Suppressor macrophage treated with lipopolysaccharide for 4 hours (primary cell): ENCODE data around the gene TPBGL.
"Not testable (repeated sequence)": the region's sequence is repeated elsewhere in the genome, so short reads cannot be mapped to it uniquely, and the experiment has no call there.

Experiments used
- DNase-seq: peaks from one replicate; pipeline ENCODE4 v3.0.0-alpha.2; 2020

TPBGL gene

DNA sequence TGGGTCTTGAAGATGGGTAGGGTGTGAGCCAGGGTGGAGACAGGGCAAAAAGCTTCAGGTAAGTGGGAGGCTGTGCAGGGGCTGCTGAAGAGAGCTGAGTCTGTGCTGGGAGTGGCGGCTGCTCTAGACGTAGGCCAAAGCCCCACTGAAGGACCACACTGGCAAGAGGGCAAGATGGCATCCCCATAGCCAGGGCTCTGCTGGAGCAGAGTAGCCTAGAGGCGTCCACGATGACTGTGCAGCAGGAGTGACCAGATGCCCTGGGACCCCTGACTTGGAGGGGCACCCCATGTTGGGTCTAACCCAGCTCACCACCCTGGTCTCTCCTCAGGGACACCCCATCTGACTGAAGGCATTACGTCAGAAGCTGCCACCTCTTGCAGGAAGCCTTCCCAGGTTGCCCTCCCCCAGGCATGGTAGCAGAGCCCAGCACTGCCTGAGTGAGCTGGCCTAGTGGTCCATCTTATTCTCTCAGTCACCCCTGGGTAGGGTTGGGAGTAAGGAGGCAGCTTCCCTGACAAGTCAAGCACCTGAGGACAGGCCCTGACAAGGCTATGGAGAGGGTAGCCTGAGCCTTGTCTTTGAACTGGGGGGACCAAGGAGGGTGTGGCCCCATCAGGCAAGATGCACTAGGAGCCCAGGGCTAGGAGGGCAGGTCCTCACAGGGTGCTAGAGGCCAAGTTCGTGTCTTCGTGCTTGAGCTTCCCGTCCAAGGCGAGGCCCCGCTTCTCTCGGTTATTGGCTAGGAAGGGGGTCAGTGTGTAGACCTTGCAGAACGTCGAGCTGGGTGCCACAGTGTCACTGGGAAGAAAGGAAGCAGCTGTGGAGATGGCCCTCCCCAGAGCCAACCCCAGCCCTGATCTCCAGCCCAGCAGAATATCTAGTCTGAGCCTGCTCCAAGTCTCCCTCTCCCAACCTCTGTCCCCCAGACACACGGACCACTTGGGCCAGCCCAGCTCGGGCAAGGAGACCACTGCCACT is 33.1 kb downstream of the TPBGL start:
- no peak for DNase-seq

DNA sequence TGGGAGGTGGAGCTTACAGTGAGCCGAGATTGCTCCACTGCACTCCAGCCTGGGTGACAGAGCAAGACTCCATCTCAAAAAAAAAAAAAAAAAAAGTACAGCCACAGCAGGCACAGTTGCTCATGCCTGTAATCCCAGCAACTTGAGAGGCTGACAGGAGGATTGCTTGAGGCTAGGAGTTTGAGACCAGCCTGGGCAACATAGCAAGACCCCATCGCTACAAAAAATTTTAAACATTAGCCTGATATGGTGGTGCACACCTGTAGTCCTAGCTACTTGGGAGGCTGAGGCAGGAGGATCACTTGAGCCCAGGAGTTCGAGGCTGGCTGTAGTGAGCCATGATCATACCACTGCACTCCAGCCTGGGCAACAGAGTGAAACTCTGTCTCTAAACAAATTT is 34.1 kb downstream of the TPBGL start:
- not testable (repeated sequence) for DNase-seq

DNA sequence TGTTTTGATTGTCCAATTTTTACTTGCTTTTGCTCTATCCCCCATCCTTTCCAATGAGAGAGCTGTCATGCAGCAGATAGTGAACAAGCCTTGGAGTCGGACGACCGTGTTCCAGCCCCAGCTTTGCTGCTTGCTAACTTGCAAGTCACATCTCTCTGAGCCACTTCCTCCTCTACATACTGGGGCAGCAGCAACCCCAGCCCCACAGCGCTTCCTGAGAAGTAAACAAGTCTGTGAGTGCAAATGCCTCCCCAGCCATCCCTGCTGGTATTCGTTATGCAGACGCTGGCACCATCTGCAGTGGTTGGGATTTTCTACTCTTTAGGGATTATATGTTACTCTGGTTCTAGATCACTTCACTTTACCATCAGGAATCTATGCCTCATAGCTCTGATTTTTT is 35.0 kb downstream of the TPBGL start:
- peak; percentile 45 for DNase-seq

DNA sequence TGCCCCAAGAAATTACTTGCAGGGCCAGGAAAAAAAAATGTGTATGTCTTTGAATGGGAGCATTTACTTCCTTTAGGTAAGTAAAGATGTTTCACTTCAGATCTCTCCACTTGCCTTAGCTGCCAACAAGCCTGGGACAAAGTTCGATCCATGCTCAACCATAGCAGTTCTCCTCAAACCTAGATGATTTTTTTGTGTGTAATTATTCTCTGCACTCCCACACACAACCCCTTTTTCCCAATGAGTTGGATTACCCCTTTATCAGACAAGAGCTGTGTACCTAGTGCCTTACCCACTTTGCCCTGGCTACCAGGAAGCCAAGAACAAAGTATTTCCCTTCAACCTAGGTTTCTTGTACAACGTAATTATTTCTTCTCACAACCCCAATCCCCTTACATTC is 35.6 kb downstream of the TPBGL start:
- DNase-seq, result no peak

DNA sequence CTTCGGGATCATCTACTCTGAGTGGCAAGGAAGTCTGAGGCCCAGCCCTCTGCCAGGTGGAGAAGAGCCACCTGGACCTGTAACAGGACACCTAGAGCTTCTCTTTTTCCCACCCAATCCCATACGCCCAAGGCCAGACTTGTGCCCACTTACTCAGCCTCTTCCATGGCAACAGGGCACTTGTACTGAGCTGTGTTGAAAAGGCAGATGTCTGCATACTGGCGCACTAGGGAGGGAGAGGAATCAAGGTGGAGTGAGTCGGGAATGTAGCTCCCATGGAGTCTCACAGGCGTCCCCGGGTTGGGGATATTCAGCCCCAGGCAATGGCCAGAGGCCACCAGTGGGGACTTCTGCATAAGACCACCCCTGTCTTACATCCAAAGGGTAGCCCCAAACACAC is 36.1 kb downstream of the TPBGL start:
- DNase-seq, result no peak

DNA sequence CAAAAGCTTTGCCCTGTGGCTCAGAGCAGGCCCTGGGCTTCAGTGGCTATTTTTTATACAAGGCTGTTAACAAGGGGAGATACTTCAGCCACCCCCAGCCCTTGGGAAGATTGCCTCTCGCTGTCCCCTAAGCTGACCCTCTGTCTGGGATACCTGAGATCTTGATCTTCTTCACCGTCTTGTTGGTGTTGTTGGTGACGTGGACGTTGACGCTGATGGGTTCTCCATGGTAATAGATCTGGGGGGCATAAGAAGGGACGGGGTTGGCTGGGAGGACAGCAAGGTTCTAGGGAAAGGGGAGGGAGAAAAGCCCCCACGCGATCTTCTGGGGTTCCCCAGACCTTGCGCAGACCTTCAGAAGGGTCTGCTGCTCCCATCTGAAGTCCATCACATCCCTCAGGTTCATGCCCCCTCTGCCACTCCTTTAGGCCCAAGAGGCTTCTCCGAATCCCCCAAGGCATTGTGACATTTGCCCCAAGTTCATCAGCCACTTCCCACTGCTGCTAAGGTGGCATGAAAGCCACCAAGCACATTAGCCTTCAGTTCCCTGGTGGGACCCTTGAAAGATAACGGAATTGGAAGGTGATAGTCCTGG is 36.7 kb downstream of the TPBGL start:
- DNase-seq, result no peak

DNA sequence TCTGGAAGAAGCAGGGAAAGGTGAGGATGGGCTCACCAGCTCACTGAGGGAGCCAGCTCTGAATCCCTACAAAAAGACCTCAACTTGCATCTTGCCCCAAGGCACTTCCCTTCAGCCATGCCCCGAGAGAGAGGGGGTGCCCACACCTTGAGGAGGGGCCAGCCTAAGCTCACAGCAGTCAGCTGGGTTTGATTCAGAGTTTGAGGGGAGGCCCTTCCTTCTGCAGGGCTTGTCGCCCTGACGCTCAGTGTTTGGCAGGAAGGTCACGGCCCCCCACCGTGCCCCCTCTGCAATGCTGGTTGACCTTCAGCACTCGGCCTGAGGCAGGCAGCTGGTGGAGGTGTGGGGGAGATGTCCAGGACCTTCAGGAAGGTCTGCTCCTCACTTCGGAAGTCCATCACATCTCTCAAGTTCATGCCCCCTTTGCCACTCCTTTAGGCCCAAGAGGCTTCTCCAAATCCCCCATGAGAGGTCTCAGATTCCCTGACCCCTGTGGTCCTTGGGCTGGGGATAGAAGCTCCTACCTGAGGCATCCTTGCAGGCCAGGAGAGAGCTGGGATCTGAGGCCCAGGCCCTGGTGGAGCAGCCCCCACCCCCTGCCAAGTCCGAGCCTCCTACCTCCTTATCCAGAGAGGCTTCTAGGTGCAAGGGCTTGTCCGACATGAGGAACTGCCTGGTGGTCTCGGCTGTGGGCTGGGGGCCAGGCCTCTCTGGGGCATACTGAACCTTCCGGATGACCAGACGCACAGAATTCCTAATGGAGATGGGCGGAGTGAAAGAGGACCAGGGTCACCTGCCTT is 37.6 kb downstream of the TPBGL start:
- no peak for DNase-seq

DNA sequence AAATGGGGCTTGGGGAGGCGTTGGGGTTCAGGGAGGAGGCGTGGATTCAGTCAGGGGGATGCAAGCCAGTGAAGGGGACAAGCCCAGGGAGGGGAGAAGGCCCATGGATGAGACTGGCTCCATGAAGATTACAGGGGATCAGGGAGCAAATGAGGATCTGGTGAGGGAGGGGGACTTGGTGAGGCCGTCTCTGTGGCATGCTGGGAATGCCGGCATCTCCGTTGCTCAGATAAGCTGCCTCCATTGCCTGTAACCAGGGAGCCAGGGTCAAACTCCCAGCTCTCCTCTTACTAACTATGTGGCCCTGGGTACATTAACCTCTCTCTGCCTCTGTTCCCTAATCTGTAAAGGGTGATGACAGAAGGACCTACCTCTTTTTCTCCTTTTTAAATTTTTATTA is 38.7 kb downstream of the TPBGL start:
- no peak for DNase-seq

DNA sequence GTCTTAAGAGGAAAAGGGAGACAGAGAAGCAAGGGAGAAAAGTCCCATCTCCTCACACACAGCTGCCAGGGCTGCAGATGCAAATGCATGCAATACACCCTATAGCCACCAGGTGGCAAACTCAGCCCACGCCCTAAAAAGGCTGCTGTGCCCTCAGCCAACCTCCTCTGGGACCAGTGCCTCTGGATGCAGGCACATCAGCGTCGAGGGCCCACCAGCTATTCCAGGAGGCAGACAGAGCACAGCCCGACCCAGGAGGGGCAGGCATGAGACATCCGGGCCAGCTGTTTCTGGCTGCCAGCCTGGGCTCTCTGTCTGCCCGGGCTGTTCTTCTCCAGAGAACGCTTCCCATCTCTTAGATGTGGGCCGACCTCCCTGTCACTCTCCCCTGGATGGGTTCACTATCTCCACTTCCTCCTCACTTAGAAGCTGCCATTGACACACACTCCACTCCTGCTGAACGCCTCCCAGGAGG is 39.7 kb downstream of the TPBGL start:
- peak; percentile 80 for DNase-seq

DNA sequence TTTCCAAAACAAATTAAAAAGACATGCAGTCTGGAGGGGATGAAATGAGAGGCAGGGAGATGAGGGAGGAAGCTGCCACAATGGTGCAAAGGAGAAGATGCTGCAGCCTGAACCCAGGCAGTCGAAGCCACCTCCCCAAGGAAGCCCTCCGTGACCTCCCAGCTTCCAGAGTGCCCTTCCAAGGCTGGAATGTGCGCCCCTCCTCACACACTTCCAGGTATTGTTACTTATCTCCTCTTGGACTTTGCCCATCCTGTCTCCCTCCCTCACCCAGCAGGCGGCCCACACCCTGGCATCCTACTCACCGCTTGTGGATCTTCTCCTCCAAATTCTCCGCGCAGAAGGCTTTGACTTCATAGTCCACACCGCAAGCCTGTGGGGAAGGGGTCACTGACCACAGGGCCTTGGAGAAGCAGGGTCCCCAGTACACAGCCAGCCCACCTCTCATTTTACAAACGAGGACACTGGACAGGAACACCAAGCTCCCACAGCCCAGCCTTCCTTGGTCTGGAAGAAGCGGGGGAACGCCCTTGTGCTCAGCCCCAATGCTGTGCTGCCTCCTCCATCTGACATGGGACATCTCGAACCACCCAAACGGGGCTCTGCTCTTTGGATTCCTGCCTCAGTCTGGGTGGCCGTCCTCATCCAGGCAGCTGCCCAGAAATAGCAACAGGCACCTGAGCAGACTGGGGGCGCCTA is 40.3 kb downstream of the TPBGL start:
- no peak for DNase-seq

DNA sequence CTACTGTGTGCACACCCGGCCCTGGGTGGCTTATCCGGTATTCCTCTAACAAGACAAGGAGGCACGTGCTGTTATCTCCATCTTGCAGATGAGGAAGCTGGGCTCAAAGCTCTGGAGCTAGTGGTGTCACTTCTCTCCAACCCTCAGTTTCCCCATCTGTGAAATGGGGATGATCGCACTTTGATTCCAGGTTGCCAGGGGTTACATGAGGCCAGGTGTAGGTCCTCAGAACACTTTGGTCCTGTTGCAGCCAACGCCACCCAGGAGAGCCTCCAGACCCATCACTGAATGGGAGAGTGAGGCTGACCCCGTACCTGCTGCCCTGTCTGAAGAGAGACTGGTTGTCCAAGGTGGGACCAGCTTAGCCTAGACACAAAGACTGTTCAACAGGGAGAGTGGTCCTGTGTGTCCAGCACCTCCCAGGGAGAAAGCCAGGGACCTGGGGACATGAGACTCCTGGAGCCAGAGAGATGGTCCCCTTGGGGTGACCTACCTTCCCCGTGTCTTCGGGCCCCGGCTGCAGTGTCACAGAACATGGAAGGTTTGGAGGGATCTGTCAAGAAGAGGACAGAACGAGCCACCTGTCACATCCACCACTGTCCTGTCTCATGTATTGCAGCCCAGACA is 41.0 kb downstream of the TPBGL start:
- DNase-seq, result no peak

DNA sequence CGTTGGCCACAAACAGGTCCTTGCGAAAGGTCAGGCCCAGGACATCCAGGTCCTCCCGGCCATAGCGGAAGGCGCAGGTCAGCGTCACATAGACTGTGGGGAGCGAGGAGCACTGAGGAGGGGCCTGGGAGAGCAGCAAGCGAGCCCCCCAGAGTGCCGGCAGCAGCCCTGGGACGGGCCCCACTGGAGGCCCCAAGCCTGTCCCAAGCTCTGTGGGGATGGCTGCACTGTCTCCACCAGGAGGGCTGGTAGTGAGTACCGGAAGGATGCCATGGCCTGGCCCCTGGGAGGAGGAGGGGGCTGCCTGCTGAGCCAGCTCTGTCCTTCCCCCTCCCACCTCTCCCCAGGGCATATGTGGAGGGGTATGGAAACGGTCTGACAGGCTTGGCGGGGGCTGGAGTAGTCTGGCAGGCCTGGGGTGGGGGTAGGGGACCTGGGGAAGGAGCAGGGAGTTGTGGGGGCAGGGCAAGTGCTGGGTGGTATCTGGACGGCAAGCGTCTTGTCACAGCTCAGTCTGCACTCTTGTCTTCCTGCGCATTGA is 42.9 kb downstream of the TPBGL start:
- no peak for DNase-seq

DNA sequence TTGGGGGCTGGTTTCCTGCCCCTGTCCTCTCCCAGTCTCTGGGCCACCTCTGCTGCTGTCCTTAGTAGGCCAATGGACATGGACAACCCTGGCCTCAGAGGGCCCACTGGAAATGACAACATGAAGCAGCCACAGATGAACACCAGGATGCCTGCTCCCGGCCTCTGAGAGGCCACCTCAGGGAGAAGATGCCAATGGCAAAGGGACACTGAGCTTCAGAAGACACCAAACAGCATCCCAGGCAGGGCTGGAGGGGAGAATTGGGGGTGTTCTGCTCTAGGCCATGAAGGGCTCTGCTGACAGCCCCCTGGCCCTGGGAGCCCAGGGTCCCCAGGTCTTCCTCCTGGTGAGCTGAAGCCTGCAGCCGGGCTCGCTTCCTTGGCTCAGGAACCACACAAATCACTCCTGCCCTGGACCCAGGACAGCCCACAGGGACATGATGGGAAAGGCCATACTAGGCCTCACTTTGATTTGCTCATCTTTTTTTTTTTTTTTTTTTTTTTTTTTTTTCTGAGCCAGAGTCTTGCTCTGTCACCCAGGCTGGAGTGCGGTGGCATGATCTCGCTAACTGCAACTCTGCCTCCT is 45.3 kb downstream of the TPBGL start:
- DNase-seq, result no peak

DNA sequence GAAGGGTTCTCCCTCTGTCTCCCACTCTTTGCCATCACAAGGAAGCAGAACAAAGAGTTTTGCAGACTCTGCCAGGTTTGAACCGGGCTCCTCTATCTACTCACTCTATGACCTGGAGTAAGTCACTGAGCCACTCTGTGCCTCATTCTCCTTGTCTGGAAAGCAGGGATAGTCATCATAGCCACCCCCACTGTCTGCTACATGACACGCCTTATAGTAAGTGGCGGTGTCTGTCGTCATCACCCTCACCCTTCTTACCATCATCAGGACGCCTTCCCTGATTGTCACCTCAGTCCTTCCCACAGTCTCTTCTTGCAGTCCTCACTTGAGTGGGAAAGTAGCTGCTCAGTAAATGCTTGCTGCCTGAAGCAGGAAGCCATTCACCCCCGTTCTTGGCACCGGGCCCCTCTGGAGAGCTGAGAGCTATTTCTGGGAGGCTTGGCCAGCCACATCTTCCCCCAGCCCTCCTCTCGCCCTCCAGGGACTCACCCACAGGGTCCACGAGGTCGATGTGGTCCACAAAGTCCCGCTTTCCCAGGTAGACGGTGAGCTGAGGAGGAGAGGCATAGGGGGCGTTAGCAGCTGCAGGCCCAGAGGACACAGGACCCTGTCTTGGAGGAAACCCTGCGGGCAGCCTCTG is 46.4 kb downstream of the TPBGL start:
- DNase-seq, result peak; percentile 19

DNA sequence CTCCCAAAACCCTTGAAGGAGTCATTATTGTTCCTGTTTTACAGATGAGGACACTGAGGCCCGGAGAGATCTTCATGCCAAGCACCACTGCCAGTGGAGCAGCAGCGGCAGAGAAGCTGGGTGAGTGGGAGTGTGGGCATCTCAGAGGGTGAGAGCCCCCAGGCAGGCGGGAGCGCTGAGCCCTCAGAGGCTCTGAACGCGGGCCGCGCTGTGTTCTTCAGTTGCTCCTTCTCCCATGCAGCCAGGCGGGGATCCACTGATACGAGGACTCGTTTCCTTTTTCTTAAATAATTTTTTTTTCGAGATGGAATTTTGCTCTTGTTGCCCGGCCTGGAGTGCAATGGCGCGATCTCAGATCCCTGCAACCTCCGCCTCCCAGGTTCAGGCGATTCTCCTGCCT is 47.0 kb downstream of the TPBGL start:
- no peak for DNase-seq

DNA sequence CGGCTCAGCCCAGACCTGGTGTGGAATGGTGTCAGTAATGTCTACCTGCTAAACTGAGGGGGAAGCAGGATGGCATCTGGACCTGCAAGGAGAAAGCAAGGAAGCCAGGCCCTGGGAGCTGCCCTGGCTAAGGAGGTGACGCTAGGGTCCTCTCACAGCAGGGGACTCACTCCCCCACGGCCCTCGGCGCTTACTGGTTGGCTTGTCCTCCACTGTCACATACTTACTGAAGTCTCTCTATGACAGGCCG is 48.9 kb downstream of the TPBGL start:
- no peak for DNase-seq

DNA sequence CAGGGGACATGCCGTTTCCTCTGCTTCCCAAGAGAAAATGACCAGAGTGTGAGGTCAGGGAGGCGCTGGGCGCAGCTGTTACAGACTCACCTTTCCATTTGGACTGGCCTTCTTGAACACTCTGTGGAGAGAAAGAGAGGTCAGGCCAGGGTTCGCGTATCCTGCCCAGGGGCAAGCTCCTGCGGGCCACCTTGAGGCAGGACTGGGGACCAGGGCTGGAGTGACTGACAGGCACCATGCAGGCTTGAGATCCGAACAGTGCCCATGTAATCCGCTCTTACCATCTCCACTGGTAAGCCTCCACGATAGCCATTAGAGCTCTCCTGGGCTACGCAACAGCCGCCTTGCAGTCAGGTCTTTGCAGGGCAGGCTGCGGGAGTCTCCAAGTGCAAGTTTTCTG is 49.3 kb downstream of the TPBGL start:
- DNase-seq, result no peak

DNA sequence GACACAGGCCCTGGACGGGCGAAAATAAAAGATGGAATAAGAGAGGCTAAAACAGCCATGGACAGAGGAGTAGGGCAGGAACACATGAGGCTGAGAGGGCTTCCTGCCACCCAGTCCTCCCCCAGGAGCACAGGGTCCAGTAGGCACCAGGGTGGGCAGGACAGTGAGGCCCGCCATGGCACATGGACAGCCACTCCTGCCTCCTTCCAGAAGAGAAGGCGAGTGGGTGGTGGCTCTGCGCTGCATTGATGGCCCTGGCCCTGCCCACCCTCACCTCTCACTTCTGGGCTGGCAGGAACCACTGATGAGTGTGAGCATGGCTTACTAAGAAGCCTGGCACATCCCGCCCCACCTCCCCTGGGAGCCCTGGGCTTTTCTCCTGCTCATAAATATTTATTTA is 51.2 kb downstream of the TPBGL start:
- DNase-seq, result no peak

DNA sequence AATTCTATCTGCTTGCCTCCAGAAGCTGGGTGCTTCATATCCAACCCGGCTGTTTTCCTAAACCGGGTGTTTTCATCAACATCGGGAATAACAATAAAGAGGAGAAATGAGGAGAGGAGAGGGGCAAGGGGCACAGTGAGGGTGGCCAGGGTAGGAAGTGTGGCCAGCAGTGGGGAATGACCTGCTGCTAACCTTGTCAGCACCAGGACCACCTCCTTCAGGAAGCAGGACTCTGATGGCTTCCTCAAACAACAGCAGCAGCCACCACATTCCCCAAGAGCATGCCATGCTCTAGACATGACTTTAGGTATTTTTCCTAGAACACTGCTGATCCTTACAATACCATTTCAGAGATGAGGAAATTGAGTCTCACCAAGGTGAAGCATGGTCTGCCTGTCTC is 52.4 kb downstream of the TPBGL start:
- no peak for DNase-seq
